OCI-LY7 (cell line): ENCODE results near the gene RAC2. TPM values are rescaled to one million over a fixed set of nuclear protein-coding genes. Genes with fewer than 3 reads are reported as not detected.

Experiments
- BruUV-seq: library from RNA; stranded (reverse); fragments of 400-500 nt; replicated peaks from 2 replicates; lab custom pipeline; 2021; lab: Mats Ljungman, UMichigan
- CTCF ChIA-PET: fragments of 300-600 bp; sonication (Branson Sonifier 250); formaldehyde crosslinking; loops from one replicate; lab custom pipeline; 2022; ENCODE audit warnings: antibody characterized with exemption; ENCODE audit not compliant: unreplicated experiment; lab: Charles Lee
- POLR2A ChIA-PET: fragments of 300-600 bp; sonication (Branson Sonifier 250); formaldehyde crosslinking; loops from one replicate; lab custom pipeline; 2022; ENCODE audit warnings: antibody characterized with exemption; lab: Charles Lee
- DNase-seq: peaks from one replicate; pipeline ENCODE4 v3.0.0-alpha.2; 2015; ENCODE audit warnings: low spot score
- H2AFZ ChIP-seq: fragments of 200-600 bp; sonication (generic), shearing (Covaris generic); 2 replicates; pipeline ENCODE4 v1.6.1; 2014; ENCODE audit warnings: mild to moderate bottlenecking, antibody characterized with exemption, low read length, moderate library complexity
- H3K27ac ChIP-seq: fragments of 200-600 bp; sonication (generic); 2 replicates; pipeline ENCODE4 v1.5.1; 2014; ENCODE audit warnings: mixed run types, low read depth, mild to moderate bottlenecking, moderate library complexity, low read length, inconsistent platforms; ENCODE audit not compliant: poor library complexity, severe bottlenecking
- H3K36me3 ChIP-seq: fragments of 200-600 bp; sonication (generic); 2 replicates; pipeline ENCODE4 v1.6.1; 2014; ENCODE audit warnings: mild to moderate bottlenecking, antibody characterized with exemption, low read length, moderate library complexity, mixed read lengths; ENCODE audit not compliant: insufficient read depth
- H3K4me1 ChIP-seq: fragments of 200-600 bp; sonication (generic); 2 replicates; pipeline ENCODE4 v1.5.1; 2014; ENCODE audit warnings: mild to moderate bottlenecking, low read length; ENCODE audit not compliant: insufficient read depth, poor library complexity, severe bottlenecking
- H3K4me2 ChIP-seq: fragments of 200-600 bp; sonication (generic); 2 replicates; pipeline ENCODE4 v1.6.1; 2014; ENCODE audit warnings: mild to moderate bottlenecking, low read length
- H3K4me3 ChIP-seq: fragments of 200-600 bp; sonication (generic); 2 replicates; pipeline ENCODE4 v1.5.1; 2014; ENCODE audit warnings: mild to moderate bottlenecking, low read depth, low read length; ENCODE audit not compliant: poor library complexity, severe bottlenecking
- H3K79me2 ChIP-seq: fragments of 200-600 bp; sonication (generic); 2 replicates; pipeline ENCODE4 v1.6.1; 2016; ENCODE audit warnings: low read depth, mild to moderate bottlenecking, low read length, moderate library complexity, mixed read lengths; ENCODE audit not compliant: insufficient read depth
- H3K9me2 ChIP-seq: fragments of 200-600 bp; sonication (generic); 2 replicates; pipeline ENCODE4 v1.6.1; 2016; ENCODE audit warnings: mild to moderate bottlenecking, low read length, mixed read lengths; ENCODE audit not compliant: insufficient read depth
- H3K9me3 ChIP-seq: fragments of 200-600 bp; sonication (generic); 2 replicates; pipeline ENCODE4 v1.6.1; 2014; ENCODE audit warnings: mild to moderate bottlenecking, mixed run types, low read length, mixed read lengths
- H4K20me1 ChIP-seq: fragments of 200-600 bp; sonication (generic); 2 replicates; pipeline ENCODE4 v1.6.1; 2014; ENCODE audit warnings: mild to moderate bottlenecking, antibody characterized with exemption, low read length, moderate library complexity, mixed read lengths; ENCODE audit not compliant: insufficient read depth
- CTCF ChIP-seq: fragments of 200-600 bp; sonication (generic); conservative IDR thresholded peaks from 2 replicates; pipeline ENCODE4 v1.5.1; 2014; ENCODE audit warnings: mild to moderate bottlenecking, antibody characterized with exemption, low read length, moderate library complexity, mixed read lengths
- EZH2phosphoT487 ChIP-seq: fragments of 200-600 bp; sonication (generic); IDR thresholded peaks from 2 replicates; pipeline ENCODE4 v1.6.1; 2018; ENCODE audit warnings: low read depth, borderline replicate concordance, mild to moderate bottlenecking, mixed run types, antibody characterized with exemption, low read length, moderate library complexity, mixed read lengths
- intact Hi-C: fragments of 100-400 bp; cut with micrococcal nuclease; formaldehyde crosslinking; loops from one replicate; pipeline ENCODE4 v1.10.0; 2022; ENCODE audit not compliant: unreplicated experiment
- total RNA-seq, 2 experiments: library from RNA; depleted of rRNA in 1 of 2; stranded (reverse); fragments of >200 nt in 1 of 2; shearing (Covaris generic) in 1 of 2; gene quantifications; 2 replicates each; pipeline ENCODE4 v1.2.3, GENCODE V29; 2014 to 2022

Gene RAC2
- total RNA-seq, 2 experiments from 2014 or later = 142 to 321 TPM

DNA sequence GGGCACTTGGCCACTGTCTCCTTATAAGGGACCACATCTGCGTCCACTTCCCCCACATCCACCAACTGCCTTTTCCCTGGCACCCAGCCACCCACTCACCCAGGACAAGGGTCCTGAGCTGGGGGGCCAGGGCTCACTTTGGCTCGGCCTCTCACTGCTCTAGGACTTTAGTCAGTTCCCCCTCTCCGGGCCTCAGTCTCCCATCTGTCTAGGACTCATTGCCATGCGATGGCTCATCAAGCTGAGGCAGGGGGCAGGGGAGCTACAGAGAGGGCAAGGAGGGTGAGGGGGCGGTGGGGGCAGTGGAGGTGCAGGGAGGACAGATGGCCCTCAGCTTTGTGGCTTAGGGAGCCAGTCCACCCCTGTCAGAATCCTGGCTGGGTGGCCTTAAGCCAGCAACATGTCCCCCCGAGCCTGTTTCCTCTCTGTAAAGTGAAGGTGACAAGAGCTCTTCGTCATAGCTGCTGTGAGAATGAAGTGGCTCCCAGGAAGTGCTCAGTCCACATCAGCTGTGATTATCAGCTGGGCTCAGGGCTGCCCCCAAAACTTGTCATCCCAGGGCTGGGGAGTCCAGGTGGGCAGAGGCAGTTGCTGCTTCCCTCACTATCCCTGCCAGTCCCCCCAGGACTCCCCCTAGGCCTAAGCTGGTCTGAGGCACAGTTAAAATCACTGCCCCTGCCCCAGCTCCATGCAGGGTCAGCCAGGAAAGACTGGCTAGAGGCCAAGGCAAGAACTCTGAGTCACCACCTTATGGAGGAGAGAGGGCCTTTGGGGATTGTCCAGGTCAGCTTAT lies 14.9 kb downstream of the RAC2 start:
- Histone ChIP-seq H3K36me3 (peaks cover 90% of the 10 kb centered on the region), H3K79me2 (peaks cover 11% of the 10 kb centered on the region; the same call in 1 of the 2 replicates), H3K9me2 (no peaks in the 10 kb centered on the region), H3K4me2 (peak overlapping the region; percentile 74), H3K27ac (peak overlapping the region; percentile 89), H3K4me3 (peak overlapping the region; percentile 28), H2AFZ (no peak overlapping the region), H3K9me3 (no peaks in the 10 kb centered on the region), H4K20me1 (no peaks in the 10 kb centered on the region), H3K4me1 (peaks cover 83% of the 10 kb centered on the region)
- no TSS peak for BruUV-seq
- TF ChIP-seq EZH2phosphoT487 = no peak
- TF ChIP-seq CTCF = no peak
- POLR2A ChIA-PET = interaction anchor here (0.8 to 3.3 kb wide), 7 partner anchors 9 to 31 kb away, joined by 3 to 26 read pairs (median 5); partner anchors contain the start of gene RAC2
- CTCF ChIA-PET = interaction anchor here (1.5 to 2.2 kb wide), 3 partner anchors 15 to 32 kb away, joined by 6 to 20 read pairs (median 7); partner anchors contain the start of gene RAC2
- intact Hi-C loops = no loop called here
- DNase-seq = peak; percentile 61

GRCh38 chr22:37228106-37229011 lies 15.7 kb downstream of the RAC2 start:
- Histone ChIP-seq H3K9me2 (no peaks in the 10 kb centered on the region), H3K4me2 (peak overlapping the region; percentile 74; the same call in 1 of the 2 replicates), H3K79me2 (peaks cover 11% of the 10 kb centered on the region; the same call in 1 of the 2 replicates), H4K20me1 (no peaks in the 10 kb centered on the region), H3K9me3 (no peaks in the 10 kb centered on the region), H2AFZ (no peak overlapping the region), H3K4me1 (peaks cover 82% of the 10 kb centered on the region), H3K4me3 (no peak overlapping the region), H3K27ac (peak overlapping the region; percentile 89), H3K36me3 (peaks cover 90% of the 10 kb centered on the region)
- no peak for DNase-seq
- TF ChIP-seq CTCF (no peak), EZH2phosphoT487 (no peak)
- intact Hi-C loops = no loop called here
- CTCF ChIA-PET = interaction anchor here (1.5 to 2.2 kb wide), 3 partner anchors 16 to 33 kb away, joined by 6 to 20 read pairs (median 7); partner anchors contain the start of gene RAC2
- POLR2A ChIA-PET = interaction anchor here (0.8 to 3.3 kb wide), 5 partner anchors 8 to 20 kb away, joined by 3 to 26 read pairs (median 6); partner anchors contain the start of gene RAC2
- BruUV-seq = no TSS peak
